CD14-positive monocyte (primary cell): ENCODE data around the gene CCL20. TPM values are rescaled to one million over a fixed set of nuclear protein-coding genes. Genes with fewer than 3 reads are reported as not detected.
"Not testable (repeated sequence)": the region's sequence is repeated elsewhere in the genome, so short reads cannot be mapped to it uniquely, and the experiment has no call there.

ENCODE experiments used
- DNase-seq, 3 donors: peaks; one replicate each; pipeline ENCODE4 v3.0.0-alpha.2; 2011 to 2022
- H2AFZ ChIP-seq: 2 replicates; pipeline ENCODE4 v1.6.0; 2012; ENCODE audit warnings: mild to moderate bottlenecking, low read depth, low read length, inconsistent platforms; ENCODE audit not compliant: insufficient read depth, poor library complexity, severe bottlenecking
- H3K27ac ChIP-seq, 2 donors: 1 replicate in 1 of 2; 2 replicates in 1 of 2; pipeline ENCODE4 v1.5.1; 2012 to 2013; ENCODE audit warnings: low read length in 2 of 2, control low read depth in 1 of 2, inconsistent platforms in 1 of 2, low read depth in 1 of 2, mild to moderate bottlenecking in 1 of 2
- H3K27me3 ChIP-seq, 2 donors: one replicate each; pipeline versions ENCODE4 v1.6.0 to v1.6.1; 2011 to 2013; ENCODE audit warnings: low read length in 2 of 2; ENCODE audit not compliant: control insufficient read depth in 2 of 2, insufficient read depth in 2 of 2
- H3K36me3 ChIP-seq, 2 donors: replicated peaks in 1 of 2; 1 replicate in 1 of 2; 2 replicates in 1 of 2; pipeline versions ENCODE4 v1.5.1 to v1.6.1; 2012 to 2013; ENCODE audit warnings: low read length in 2 of 2, control low read depth in 1 of 2, inconsistent platforms in 1 of 2, mild to moderate bottlenecking in 1 of 2; ENCODE audit not compliant: insufficient read depth in 2 of 2, control insufficient read depth in 1 of 2
- H3K4me1 ChIP-seq, 2 donors: 1 replicate in 1 of 2; 2 replicates in 1 of 2; pipeline versions ENCODE4 v1.5.1 to v1.6.1; 2012 to 2013; ENCODE audit warnings: low read length in 2 of 2, control low read depth in 1 of 2, inconsistent platforms in 1 of 2, mild to moderate bottlenecking in 1 of 2, moderate library complexity in 1 of 2; ENCODE audit not compliant: insufficient read depth in 2 of 2, control insufficient read depth in 1 of 2
- H3K4me2 ChIP-seq: replicated peaks from 2 replicates; pipeline ENCODE3; 2012; ENCODE audit warnings: low read length, moderate library complexity, mild to moderate bottlenecking; ENCODE audit not compliant: poor library complexity, severe bottlenecking; ENCODE audit errors: extremely low read depth
- H3K4me3 ChIP-seq, 3 experiments: fragments of 200-600 bp in 1 of 3; sonication (generic) in 1 of 3; replicated peaks in 1 of 3; 1 replicate in 2 of 3; 2 replicates in 1 of 3; pipeline ENCODE4 v1.5.1; 2011 to 2013; ENCODE audit warnings: low read length in 3 of 3, mild to moderate bottlenecking in 3 of 3, control low read depth in 2 of 3, low read depth in 2 of 3, inconsistent platforms in 1 of 3, moderate library complexity in 1 of 3
- H3K79me2 ChIP-seq: 2 replicates; pipeline ENCODE4 v1.6.0; 2012; ENCODE audit warnings: mild to moderate bottlenecking, control low read depth, inconsistent platforms, low read length, moderate library complexity; ENCODE audit not compliant: insufficient read depth
- H3K9ac ChIP-seq: 2 replicates; pipeline ENCODE4 v1.6.0; 2017; ENCODE audit warnings: low read length, mild to moderate bottlenecking; ENCODE audit not compliant: insufficient read depth, poor library complexity, severe bottlenecking
- H3K9me3 ChIP-seq, 2 donors: replicated peaks in 1 of 2; 1 replicate in 1 of 2; 2 replicates in 1 of 2; pipeline versions ENCODE4 v1.5.1 to v1.6.1; 2012 to 2013; ENCODE audit warnings: low read length in 2 of 2, control low read depth in 1 of 2; ENCODE audit not compliant: control insufficient read depth in 1 of 2, insufficient read depth in 1 of 2
- H4K20me1 ChIP-seq: 2 replicates; pipeline ENCODE4 v1.6.0; 2012; ENCODE audit warnings: mild to moderate bottlenecking, low read length, control low read depth, moderate library complexity; ENCODE audit not compliant: insufficient read depth
- H3K27ac Mint-ChIP-seq, 7 donors: one replicate each; pipeline ENCODE4 v1.8.0; 2020; ENCODE audit warnings: mild to moderate bottlenecking in 7 of 7, mixed read lengths in 7 of 7, moderate library complexity in 6 of 7, inconsistent platforms in 2 of 7
- H3K27me3 Mint-ChIP-seq, 3 donors: one replicate each; pipeline ENCODE4 v1.8.0; 2021 to 2022; ENCODE audit warnings: low read depth in 3 of 3, mild to moderate bottlenecking in 3 of 3, mixed read lengths in 3 of 3, moderate library complexity in 3 of 3, inconsistent platforms in 1 of 3
- H3K36me3 Mint-ChIP-seq, 2 donors: one replicate each; pipeline ENCODE4 v1.8.0; 2020; ENCODE audit warnings: mixed read lengths in 2 of 2, inconsistent platforms in 1 of 2, mild to moderate bottlenecking in 1 of 2
- H3K4me1 Mint-ChIP-seq: one replicate; pipeline ENCODE4 v1.8.0; 2020; ENCODE audit warnings: mild to moderate bottlenecking, mixed read lengths
- H3K4me3 Mint-ChIP-seq, 2 donors: one replicate each; pipeline ENCODE4 v1.8.0; 2020; ENCODE audit warnings: mild to moderate bottlenecking in 2 of 2, mixed read lengths in 2 of 2, moderate library complexity in 1 of 2
- H3K9me3 Mint-ChIP-seq, 7 donors: one replicate each; pipeline ENCODE4 v1.8.0; 2020 to 2022; ENCODE audit warnings: mixed read lengths in 7 of 7, mild to moderate bottlenecking in 6 of 7, moderate library complexity in 6 of 7, inconsistent platforms in 2 of 7
- CTCF ChIP-seq: fragments of 200-600 bp; IDR thresholded peaks from one replicate; pipeline ENCODE4 v1.8.0; 2022; ENCODE audit warnings: antibody characterized with exemption, mild to moderate bottlenecking
- WGBS: methylation state at CpG from one replicate; pipeline ENCODE4 v1.1.5; 2013; ENCODE audit warnings: missing lambda C conversion rate; ENCODE audit not compliant: insufficient coverage; 5-methylcytosine and 5-hydroxymethylcytosine counted together
- intact Hi-C, 2 donors: fragments of 100-400 bp; cut with micrococcal nuclease; formaldehyde crosslinking; loops; one replicate each; pipeline versions ENCODE4 v1.15.0 to v1.15.1; 2023
- polyA plus RNA-seq, 3 donors: library from polyadenylated mRNA; depleted of rRNA in 1 of 3; unstranded in 2 of 3; stranded (reverse) in 1 of 3; fragments of 300-500 nt in 2 of 3; fragments of >200 nt in 1 of 3; fragmentation: Illumina TruSeq in 2 of 3; gene quantifications; 1 replicate in 2 of 3; 2 replicates in 1 of 3; pipeline ENCODE4 v1.2.3, GENCODE V29; 2012 to 2021

The CCL20 gene
- polyA plus RNA-seq, 3 donors: 0.47 to 6.2 TPM; not detected in 1

GRCh38 chr2:227834423-227834822, 20.8 kb downstream of the CCL20 start:
- Mint-ChIP-seq H3K27me3 (peaks cover 3 to 5% (median 3%) of the 10 kb centered on the region in 3 donors), H3K4me3 (no peak overlapping the region), H3K9me3 (peaks cover 0 to 10% (median 2%) of the 10 kb centered on the region in 7 donors), H3K27ac (peak overlapping the region in 1 of 7 donors; percentile 80), H3K36me3 (no peaks in the 10 kb centered on the region), H3K4me1 (peaks cover 20% of the 10 kb centered on the region)
- Histone ChIP-seq H3K9me3 (no peaks in the 10 kb centered on the region), H3K36me3 (no peaks in the 10 kb centered on the region), H3K4me1 (peaks cover 21 to 23% of the 10 kb centered on the region in 2 donors), H3K27ac (no peak overlapping the region), H3K9ac (no peak overlapping the region), H4K20me1 (no peaks in the 10 kb centered on the region), H3K4me2 (no peak overlapping the region), H2AFZ (no peak overlapping the region), H3K27me3 (no peaks in the 10 kb centered on the region), H3K79me2 (no peaks in the 10 kb centered on the region), H3K4me3 (no peak overlapping the region)
- WGBS: 93% methylated on average over 8 of the region's 10 CpGs
- DNase-seq: peak in 1 of 3 donors; percentile 58
- intact Hi-C loops: no loop called here
- TF ChIP-seq CTCF: no peak

- Histone ChIP-seq H3K36me3 (no peaks in the 10 kb centered on the region), H3K27me3 (no peaks in the 10 kb centered on the region), H3K9me3 (no peaks in the 10 kb centered on the region), H3K4me2 (peak overlapping the region; percentile 6), H3K27ac (peak overlapping the region in 1 of 2 donors; percentile 21), H3K4me3 (no peak overlapping the region), H4K20me1 (no peaks in the 10 kb centered on the region), H2AFZ (no peak overlapping the region), H3K79me2 (no peaks in the 10 kb centered on the region), H3K9ac (no peak overlapping the region), H3K4me1 (peaks cover 26 to 27% of the 10 kb centered on the region in 2 donors)
- Mint-ChIP-seq H3K4me1 (peaks cover 22% of the 10 kb centered on the region), H3K27ac (peak overlapping the region; percentile 11 to 90 (median 64)), H3K4me3 (peak overlapping the region in 1 of 2 donors; percentile 49), H3K27me3 (peaks cover 2 to 5% (median 2%) of the 10 kb centered on the region in 3 donors), H3K36me3 (no peaks in the 10 kb centered on the region), H3K9me3 (peaks cover 0 to 10% (median 2%) of the 10 kb centered on the region in 7 donors)
- DNase-seq: peak; percentile 36 to 73 (median 59)
- intact Hi-C loops: no loop called here
- 86% methylated on average over 1 of the region's 5 CpGs for WGBS
- no peak for TF ChIP-seq CTCF
Measured at GRCh38 chr2:227834916-227835650, 21.4 kb downstream of the CCL20 start.

- H2AFZ ChIP-seq, H3K36me3 ChIP-seq, H3K9ac ChIP-seq, H3K36me3 Mint-ChIP-seq, H3K27me3 Mint-ChIP-seq, H3K4me3 ChIP-seq, H3K9me3 ChIP-seq, H3K79me2 ChIP-seq, H4K20me1 ChIP-seq, intact Hi-C loops, H3K27me3 ChIP-seq: not testable (repeated sequence)
- H3K4me3 Mint-ChIP-seq: peak overlapping the region in 1 of 2 donors; percentile 48
- H3K4me1 Mint-ChIP-seq: peaks cover 23% of the 10 kb centered on the region
- peak overlapping the region; percentile 10 to 92 (median 76) for H3K27ac Mint-ChIP-seq
- Histone ChIP-seq H3K4me1 (peaks cover 22 to 24% of the 10 kb centered on the region in 2 donors), H3K27ac (peak overlapping the region in 1 of 2 donors; percentile 26), H3K4me2 (peak overlapping the region; percentile 19)
- 58% methylated on average over 7 of the region's 7 CpGs for WGBS
- peaks cover 0 to 10% (median 3%) of the 10 kb centered on the region in 7 donors for H3K9me3 Mint-ChIP-seq
- DNase-seq: peak; percentile 49 to 88 (median 66)
Measured at GRCh38 chr2:227839339-227840129, 25.9 kb downstream of the CCL20 start.
